A673 (cell line): ENCODE measurements around the gene SGMS1.

ENCODE experiments used
- EZH2 ChIP-seq: fragments of 200-600 bp; sonication (generic); IDR thresholded peaks from 2 replicates; pipeline ENCODE4 v1.6.1; 2017; ENCODE audit warnings: borderline replicate concordance, low read depth, mild to moderate bottlenecking, mixed read lengths, antibody characterized with exemption, low read length; ENCODE audit not compliant: poor library complexity, severe bottlenecking
- TF ChIP-seq, protein P1 (sequence below): fragments of 300-800, 200-600 bp; sonication (generic); conservative IDR thresholded peaks from 2 replicates; pipeline ENCODE4 v1.5.1; 2017; ENCODE audit warnings: low read depth, mild to moderate bottlenecking, antibody characterized with exemption, low read length, moderate library complexity, mixed read lengths

- TF ChIP-seq, protein P1, sequence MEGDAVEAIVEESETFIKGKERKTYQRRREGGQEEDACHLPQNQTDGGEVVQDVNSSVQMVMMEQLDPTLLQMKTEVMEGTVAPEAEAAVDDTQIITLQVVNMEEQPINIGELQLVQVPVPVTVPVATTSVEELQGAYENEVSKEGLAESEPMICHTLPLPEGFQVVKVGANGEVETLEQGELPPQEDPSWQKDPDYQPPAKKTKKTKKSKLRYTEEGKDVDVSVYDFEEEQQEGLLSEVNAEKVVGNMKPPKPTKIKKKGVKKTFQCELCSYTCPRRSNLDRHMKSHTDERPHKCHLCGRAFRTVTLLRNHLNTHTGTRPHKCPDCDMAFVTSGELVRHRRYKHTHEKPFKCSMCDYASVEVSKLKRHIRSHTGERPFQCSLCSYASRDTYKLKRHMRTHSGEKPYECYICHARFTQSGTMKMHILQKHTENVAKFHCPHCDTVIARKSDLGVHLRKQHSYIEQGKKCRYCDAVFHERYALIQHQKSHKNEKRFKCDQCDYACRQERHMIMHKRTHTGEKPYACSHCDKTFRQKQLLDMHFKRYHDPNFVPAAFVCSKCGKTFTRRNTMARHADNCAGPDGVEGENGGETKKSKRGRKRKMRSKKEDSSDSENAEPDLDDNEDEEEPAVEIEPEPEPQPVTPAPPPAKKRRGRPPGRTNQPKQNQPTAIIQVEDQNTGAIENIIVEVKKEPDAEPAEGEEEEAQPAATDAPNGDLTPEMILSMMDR, result no peak
- TF ChIP-seq EZH2, result no peak
Measured at GRCh38 chr10:50605951-50606270, 17.8 kb downstream of the SGMS1 start.
